ENCODE results near the gene PALLD.

- no peak for TF ChIP-seq CTCF (IDR thresholded peaks at IDR 0.05; ENCODE audit: extremely low read depth in 1 of 2, insufficient read depth in 1 of 2, low read depth in 1 of 2, low read length in 2 of 2)
- no peak for TF ChIP-seq POLR2A (IDR thresholded peaks at IDR 0.05; ENCODE audit: low read depth, low read length)
Measured at GRCh38 chr4:168647646-168648375, 151.0 kb downstream of the PALLD start.

All from endothelial cell of umbilical vein (primary cell).